ENCODE data around the gene BYSL. TPM values are rescaled to one million over a fixed set of nuclear protein-coding genes. Genes with fewer than 3 reads are reported as not detected.
A peak's percentile ranks its signal among the peaks of the same experiment; 100 is the strongest.

BYSL gene
- total RNA-seq, 6 donors from 2014 or later, result 5.6 to 20.9 (median 12.5) TPM

DNA sequence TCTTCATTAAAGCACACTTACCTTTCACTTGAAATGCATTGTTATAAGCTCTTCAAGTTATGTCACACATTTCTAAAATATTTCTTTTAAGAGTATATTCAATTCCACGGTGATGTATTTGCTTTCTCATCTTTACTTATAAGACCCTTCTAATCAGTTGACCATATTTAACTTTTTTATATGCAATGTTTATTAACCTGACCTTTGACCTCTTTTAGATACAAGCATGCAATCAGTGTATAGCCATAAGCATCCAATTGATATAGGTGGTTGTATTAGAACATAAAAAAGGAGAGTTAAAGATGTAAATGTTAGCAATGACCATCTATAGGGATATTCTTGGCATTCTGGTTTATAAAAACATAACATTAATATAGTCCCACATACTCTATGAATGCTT lies 35.4 kb upstream of the BYSL start:
- peaks cover 0 to 2% (median 0%) of the 10 kb centered on the region in 4 donors for H3K4me1 ChIP-seq
- H3K36me3 ChIP-seq, result no peaks in the 10 kb centered on the region
- H3K9me3 ChIP-seq, result no peaks in the 10 kb centered on the region
- TF ChIP-seq POLR2AphosphoS5 (IDR thresholded peaks at IDR 0.05) (no peak), EP300 (IDR thresholded peaks at IDR 0.05) (no peak), POLR2A (IDR thresholded peaks at IDR 0.05) (no peak)
- TF ChIP-seq, protein P1, sequence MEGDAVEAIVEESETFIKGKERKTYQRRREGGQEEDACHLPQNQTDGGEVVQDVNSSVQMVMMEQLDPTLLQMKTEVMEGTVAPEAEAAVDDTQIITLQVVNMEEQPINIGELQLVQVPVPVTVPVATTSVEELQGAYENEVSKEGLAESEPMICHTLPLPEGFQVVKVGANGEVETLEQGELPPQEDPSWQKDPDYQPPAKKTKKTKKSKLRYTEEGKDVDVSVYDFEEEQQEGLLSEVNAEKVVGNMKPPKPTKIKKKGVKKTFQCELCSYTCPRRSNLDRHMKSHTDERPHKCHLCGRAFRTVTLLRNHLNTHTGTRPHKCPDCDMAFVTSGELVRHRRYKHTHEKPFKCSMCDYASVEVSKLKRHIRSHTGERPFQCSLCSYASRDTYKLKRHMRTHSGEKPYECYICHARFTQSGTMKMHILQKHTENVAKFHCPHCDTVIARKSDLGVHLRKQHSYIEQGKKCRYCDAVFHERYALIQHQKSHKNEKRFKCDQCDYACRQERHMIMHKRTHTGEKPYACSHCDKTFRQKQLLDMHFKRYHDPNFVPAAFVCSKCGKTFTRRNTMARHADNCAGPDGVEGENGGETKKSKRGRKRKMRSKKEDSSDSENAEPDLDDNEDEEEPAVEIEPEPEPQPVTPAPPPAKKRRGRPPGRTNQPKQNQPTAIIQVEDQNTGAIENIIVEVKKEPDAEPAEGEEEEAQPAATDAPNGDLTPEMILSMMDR (IDR thresholded peaks at IDR 0.05), result no peak
- 74 to 88% methylated on average over 1 of the region's 1 CpG for WGBS, 2 donors
- no peaks in the 10 kb centered on the region for H3K27me3 ChIP-seq
- no peak overlapping the region for H3K27ac ChIP-seq
- no peak for DNase-seq
- no peak for ATAC-seq (ENCODE audit: low FRiP score in 2 of 2)
- H3K4me3 ChIP-seq, result no peak overlapping the region

DNA sequence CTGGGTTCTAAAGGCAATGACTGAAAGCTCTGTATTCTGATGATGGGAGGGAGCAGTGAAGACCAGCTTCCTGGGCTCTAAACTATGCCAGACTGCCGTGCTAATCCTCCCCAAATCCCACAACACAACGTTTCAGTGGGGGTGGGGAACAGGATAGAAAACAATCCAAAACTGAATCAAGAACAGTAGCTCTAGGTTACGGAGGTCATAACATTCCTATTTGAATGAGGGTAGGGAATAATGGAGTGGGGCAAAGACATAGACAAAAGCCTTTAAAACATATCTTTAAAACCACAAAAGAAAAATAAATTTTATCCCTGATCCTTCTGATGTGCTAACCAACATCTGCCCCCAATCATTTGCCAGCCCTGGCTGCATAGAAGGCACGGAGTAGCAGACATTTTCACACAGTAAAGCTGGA lies 34.0 kb upstream of the BYSL start:
- Histone ChIP-seq H3K27ac (no peak overlapping the region), H3K4me1 (peaks cover 0 to 2% (median 0%) of the 10 kb centered on the region in 4 donors), H3K9me3 (no peaks in the 10 kb centered on the region), H3K4me3 (no peak overlapping the region), H3K36me3 (no peaks in the 10 kb centered on the region), H3K27me3 (no peaks in the 10 kb centered on the region)
- no peak for ATAC-seq (ENCODE audit: low FRiP score in 2 of 2)
- no peak for TF ChIP-seq POLR2A (IDR thresholded peaks at IDR 0.05)
- no peak for TF ChIP-seq POLR2AphosphoS5 (IDR thresholded peaks at IDR 0.05)
- no peak for TF ChIP-seq EP300 (IDR thresholded peaks at IDR 0.05)
- TF ChIP-seq, protein P1 (IDR thresholded peaks at IDR 0.05), result no peak
- DNase-seq, result no peak
- 70 to 75% methylated on average over 4 of the region's 4 CpGs for WGBS, 2 donors

DNA sequence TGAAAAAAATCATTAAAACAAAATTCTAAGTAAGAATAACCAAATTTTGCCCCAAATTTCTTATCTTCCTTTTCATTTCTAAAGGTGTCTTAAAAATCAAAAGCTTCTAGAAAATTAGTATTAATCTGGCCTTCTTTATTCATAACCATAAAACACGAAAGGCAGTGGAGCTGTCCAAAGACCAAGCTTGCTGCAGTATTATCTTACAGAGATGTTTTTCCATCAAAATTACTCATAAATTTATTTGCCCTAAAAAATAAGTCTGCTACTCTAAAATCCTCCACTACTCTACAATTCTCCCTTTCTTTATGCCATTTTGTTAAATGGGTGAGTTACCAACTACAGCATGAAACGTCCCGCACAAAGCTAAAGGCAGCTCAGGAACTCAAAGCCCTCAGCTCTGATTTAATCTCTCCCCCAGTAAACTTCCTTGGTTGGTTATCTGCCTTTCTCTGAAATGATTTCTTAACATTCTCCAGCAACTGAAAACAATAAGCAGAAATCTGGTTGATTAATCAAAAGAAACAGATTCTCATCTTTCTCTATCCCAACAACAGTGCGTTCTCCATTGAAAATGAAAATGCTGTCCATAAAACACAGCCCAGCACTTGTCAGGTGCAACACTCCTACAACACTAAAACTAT lies 28.3 kb upstream of the BYSL start:
- peaks cover 11 to 30% (median 24%) of the 10 kb centered on the region in 4 donors for H3K4me1 ChIP-seq
- H3K27me3 ChIP-seq, result no peaks in the 10 kb centered on the region
- 63% methylated on average over 4 of the region's 4 CpGs for WGBS, 2 donors
- no peaks in the 10 kb centered on the region for H3K36me3 ChIP-seq
- no peak for DNase-seq
- H3K27ac ChIP-seq, result no peak overlapping the region
- no peak for ATAC-seq (ENCODE audit: low FRiP score in 2 of 2)
- TF ChIP-seq POLR2A (IDR thresholded peaks at IDR 0.05), result no peak
- TF ChIP-seq POLR2AphosphoS5 (IDR thresholded peaks at IDR 0.05), result no peak
- TF ChIP-seq, protein P1 (IDR thresholded peaks at IDR 0.05), result no peak
- no peak for TF ChIP-seq EP300 (IDR thresholded peaks at IDR 0.05)
- no peaks in the 10 kb centered on the region for H3K9me3 ChIP-seq
- no peak overlapping the region for H3K4me3 ChIP-seq

DNA sequence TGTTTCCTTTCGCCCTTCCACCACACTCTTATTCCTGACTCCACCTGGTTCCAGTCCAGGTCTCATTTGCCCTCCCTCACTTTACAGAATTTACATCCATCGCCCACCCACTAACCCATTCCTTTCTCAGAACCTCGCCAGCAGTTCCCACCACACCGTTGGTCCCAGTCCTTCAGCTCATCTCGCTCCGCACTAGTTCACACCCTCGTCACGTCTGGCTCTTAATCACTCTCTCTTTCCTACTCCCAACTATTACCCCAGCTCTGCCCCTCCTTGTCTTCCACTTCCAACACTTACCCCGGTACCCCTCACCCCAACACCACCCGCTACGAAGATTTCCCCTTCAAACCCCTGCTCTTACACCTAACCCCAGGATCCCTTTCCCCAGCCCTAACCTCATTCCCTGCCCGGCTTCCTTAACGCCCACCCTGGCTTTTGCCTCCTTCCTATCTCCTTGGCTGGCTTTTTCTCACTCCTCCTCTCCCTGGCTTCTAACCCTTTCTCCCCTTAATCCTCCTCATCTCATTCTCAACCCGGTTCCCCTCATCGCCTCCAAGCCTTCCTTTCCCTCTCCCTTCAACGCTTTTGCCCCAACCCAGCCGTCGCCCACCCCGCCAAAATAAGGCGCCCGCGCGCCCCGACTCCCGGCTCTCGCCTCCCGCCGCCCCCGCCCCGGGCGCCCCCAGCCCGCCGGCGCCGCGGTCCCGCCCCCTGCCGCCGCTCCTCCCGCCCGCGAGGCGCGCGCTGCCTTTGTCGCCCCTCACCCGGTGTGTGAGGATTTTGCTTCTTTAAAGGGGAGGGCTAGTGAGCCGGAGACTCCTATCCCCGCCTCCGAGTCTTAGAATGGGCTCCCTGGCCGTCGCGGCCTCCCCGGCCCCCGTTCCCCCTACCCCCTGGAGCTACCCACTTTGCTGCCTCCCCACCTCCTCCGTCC lies 26.7 kb upstream of the BYSL start:
- H3K9me3 ChIP-seq, result no peaks in the 10 kb centered on the region
- DNase-seq, result no peak
- TF ChIP-seq, protein P1 (IDR thresholded peaks at IDR 0.05), result no peak
- no peak for TF ChIP-seq EP300 (IDR thresholded peaks at IDR 0.05)
- no peak for TF ChIP-seq POLR2AphosphoS5 (IDR thresholded peaks at IDR 0.05)
- no peak for TF ChIP-seq POLR2A (IDR thresholded peaks at IDR 0.05)
- peaks cover 11 to 30% (median 24%) of the 10 kb centered on the region in 4 donors for H3K4me1 ChIP-seq
- no peaks in the 10 kb centered on the region for H3K27me3 ChIP-seq
- H3K4me3 ChIP-seq, result peak overlapping the region; percentile 62 to 92 (median 74)
- ATAC-seq (ENCODE audit: low FRiP score in 2 of 2), result peak; percentile 68 to 76
- 2% methylated on average over 30 to 31 of the region's 56 CpGs for WGBS, 2 donors
- H3K27ac ChIP-seq, result peak overlapping the region; percentile 81 to 90 (median 82)
- no peaks in the 10 kb centered on the region for H3K36me3 ChIP-seq
